Right ventricle myocardium superior (tissue), 1 donor: ENCODE results near the gene GABRB1. TPM values are rescaled to one million over a fixed set of nuclear protein-coding genes. Genes with fewer than 3 reads are reported as not detected.
"Not testable (repeated sequence)": the region's sequence is repeated elsewhere in the genome, so short reads cannot be mapped to it uniquely, and the experiment has no call there.

Source experiments
- ATAC-seq: fragments of 200-7000 bp; cut with Tn5 transposase; one replicate; pipeline ENCODE4 v1.9.1; 2020; ENCODE audit warnings: mild to moderate bottlenecking; ENCODE audit not compliant: poor library complexity
- DNase-seq: peaks from one replicate; pipeline ENCODE4 v3.0.0-alpha.2; 2020
- intact Hi-C: fragments of 100-400 bp; cut with DNase I; formaldehyde crosslinking; loops from one replicate; pipeline ENCODE4 v1.11.2; 2022
- total RNA-seq: library from RNA; stranded (reverse); fragmentation: NEBNext Ultra II Directional; extraction: Animal tissue kit (Norgen Biotek cat#: 25700); gene quantifications from one replicate; pipeline ENCODE4 v1.2.1, GENCODE V29; 2021
- donor health status: DM: no; HTN: yes; CAD: no; lungs with severe emphysema.

GABRB1 gene
- total RNA-seq, 1 donor from 2014 or later: 1.1 TPM

GRCh38 chr4:47334652-47335051, 303.3 kb downstream of the GABRB1 start:
- ATAC-seq (no peak), DNase-seq (no peak)
- intact Hi-C loops: no loop called here

- intact Hi-C loops: no loop called here
- no peak for DNase-seq
- no peak for ATAC-seq
Measured at GRCh38 chr4:47337893-47338292, 306.5 kb downstream of the GABRB1 start.

DNA sequence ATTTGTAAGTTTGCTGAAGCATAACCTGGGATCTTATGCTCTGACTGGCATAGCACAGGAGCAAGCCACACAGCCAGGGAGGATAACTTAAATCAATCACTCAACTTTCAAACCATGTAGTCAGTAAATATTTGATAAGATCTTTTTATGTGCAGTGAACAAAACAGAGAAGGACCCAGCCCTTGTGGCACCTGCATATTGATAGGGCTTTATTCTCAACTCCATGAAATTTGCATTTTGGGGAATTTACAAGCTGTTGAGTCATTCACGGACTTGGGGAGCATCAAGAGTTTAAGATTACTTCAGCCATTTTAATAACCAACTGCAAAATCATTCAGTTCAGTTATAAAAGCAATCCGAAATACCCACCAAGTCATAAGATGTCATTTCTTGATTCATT, 309.5 kb downstream of the GABRB1 start:
- intact Hi-C loops: no loop called here
- ATAC-seq (no peak), DNase-seq (no peak)

DNA sequence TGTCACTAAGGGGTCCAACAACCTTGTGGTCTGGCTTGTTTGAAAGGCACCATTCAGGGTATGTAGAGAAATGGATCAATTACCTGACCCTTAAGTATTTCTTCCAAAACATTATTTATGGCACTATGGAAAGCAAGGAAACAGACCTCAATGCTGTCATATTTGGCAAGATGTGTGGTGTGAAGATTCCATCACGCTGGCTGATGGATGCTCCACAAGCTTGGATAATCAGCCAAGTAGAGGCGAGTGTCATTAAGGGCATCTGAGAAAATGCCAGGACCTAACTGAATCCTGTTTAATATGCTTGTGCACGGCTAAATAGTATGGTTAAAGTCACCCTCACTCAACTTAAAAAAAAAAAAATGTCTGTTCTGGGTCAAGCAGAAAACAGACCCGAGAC, 311.4 kb downstream of the GABRB1 start:
- intact Hi-C loops: no loop called here
- DNase-seq (no peak), ATAC-seq (no peak)

DNA sequence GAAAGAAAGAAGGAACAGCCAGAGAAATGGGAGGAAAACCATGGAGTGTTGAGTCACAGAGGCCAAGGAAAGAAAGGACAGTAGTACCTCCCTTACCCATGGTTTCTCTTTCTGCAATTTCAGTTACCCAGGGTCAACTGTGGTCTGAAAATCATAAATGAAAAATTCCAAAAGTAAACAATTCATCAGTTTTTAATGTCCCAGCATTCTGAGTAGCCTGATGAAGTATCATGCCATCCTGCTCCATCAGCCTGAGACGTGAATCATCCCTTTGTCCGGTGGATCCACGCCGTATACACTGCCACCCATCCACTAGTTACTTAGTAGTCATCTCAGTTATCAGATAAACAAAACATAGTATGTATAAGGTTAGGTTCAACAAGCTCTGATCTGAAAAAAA, 318.0 kb downstream of the GABRB1 start:
- intact Hi-C loops: no loop called here
- DNase-seq: no peak
- ATAC-seq: no peak

- intact Hi-C loops: no loop called here
- no peak for DNase-seq
- ATAC-seq: no peak
Measured at GRCh38 chr4:47355568-47355967, 324.2 kb downstream of the GABRB1 start.

- ATAC-seq (no peak), DNase-seq (no peak)
- intact Hi-C loops: no loop called here
Measured at GRCh38 chr4:47359891-47360290, 328.5 kb downstream of the GABRB1 start.

DNA sequence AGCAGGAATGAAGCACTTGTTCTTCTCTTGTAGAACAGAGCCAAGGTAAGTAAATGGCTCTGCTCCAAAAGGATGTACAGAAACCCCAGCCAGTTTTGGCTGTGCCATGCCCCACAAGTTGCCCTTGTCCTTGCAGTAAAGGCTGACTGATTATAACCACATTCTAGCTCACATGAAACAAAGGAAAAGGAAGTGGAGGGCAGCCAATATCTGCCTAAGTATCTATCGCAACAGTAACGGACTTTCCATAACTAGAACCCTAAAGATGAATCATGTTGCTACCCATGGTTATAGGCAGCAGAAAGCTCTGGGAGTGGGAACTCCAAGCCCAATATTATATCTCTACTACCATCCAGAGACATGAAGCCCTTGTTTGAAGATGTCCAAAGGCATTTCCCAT, 336.4 kb downstream of the GABRB1 start:
- intact Hi-C loops: no loop called here
- no peak for DNase-seq
- no peak for ATAC-seq

DNA sequence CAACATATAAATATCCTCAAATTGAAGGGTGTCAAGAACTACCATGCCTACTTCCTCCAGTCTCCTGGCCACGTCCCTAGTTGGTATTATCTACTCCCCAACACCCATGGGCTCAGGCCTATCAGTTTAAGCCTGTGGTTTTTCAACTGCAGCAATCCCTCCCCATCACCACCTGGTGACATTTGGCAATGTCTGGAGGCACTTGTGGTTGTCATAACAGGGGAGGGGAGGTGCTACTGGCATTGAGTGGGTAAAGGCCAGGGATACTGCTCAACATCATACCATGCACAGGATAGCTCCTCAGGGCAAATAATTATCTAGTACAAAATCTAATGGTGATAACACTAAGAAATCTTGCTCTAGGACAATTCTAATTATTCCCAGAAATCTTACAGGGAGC, 336.8 kb downstream of the GABRB1 start:
- ATAC-seq (no peak), DNase-seq (no peak)
- intact Hi-C loops: no loop called here

DNA sequence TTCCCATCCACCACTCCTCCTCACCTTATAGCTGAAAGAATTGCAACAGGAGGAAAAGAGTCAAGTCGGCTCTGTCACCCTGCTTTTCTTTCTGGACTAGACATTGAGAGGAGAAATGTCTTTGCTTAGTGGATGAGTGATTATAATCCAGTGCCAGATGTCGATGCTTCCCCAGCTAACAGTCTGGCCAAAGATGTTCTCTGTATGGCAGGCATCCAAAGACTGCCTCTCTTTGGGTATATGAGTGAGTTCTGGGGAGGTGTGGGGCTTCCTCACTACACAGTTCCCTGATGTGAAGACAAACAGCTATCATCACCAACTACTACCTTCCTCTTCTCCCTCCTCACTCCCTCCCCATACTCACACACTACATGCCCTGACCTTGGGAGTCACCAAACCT, 341.2 kb downstream of the GABRB1 start:
- intact Hi-C loops: no loop called here
- ATAC-seq: no peak
- DNase-seq: no peak

DNA sequence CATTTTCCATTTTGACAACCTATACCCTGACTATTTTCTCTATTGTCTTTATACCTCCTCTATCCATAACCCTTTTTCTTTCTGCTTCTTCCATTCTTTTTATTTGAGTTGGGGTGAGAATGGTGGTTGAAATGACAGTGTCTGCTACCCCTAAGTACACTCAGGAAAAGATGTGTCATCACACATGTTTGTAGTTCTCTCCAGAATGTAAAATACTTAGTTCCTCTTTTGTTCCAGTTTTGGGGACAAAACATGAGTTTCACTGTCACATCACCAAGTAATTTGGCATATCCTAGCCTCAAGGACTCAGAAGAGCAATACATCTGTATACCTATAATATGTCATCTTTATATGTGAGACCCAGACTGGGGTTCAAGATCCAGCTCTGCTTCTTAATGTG, 341.8 kb downstream of the GABRB1 start:
- DNase-seq: no peak
- intact Hi-C loops: no loop called here
- ATAC-seq: no peak

DNA sequence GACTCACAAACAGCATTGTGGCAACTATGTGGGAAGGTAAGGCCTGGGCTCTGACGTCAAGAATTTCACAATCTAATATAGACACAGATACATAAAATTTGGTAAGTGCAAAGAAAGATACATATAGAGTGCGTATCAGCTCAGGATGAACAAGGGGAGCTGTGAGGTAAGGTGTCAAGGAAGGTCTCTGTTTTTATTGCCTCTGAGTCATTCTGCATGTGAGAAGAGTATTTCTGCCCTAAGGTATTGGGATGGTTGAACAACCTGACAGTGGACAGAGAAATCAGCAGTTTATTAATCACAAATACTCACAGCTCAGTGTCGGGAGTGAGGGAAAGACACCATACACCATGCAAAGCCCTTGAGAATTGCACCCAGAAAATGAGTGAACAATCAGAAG, 342.3 kb downstream of the GABRB1 start:
- ATAC-seq (no peak), DNase-seq (no peak)
- intact Hi-C loops: no loop called here

DNA sequence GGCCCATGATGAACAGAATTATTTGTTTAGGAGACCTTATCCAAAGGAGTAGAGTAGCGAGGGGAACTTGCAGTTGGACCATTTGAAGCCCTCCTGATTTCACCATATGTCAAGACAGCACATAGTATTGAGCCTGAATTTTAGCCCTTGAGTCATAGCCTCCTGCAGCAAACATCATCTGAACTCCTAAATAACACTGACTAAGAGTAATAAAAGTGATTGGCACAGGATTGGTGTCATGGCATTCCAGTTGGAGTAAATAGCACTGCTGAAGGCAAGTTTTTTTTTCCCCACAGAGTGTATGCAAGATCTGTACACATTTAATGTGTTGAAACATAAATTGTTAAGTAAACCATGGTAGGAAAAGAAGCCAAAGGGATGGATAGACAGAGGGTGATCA, 343.1 kb downstream of the GABRB1 start:
- ATAC-seq (no peak), DNase-seq (no peak)
- intact Hi-C loops: no loop called here

DNA sequence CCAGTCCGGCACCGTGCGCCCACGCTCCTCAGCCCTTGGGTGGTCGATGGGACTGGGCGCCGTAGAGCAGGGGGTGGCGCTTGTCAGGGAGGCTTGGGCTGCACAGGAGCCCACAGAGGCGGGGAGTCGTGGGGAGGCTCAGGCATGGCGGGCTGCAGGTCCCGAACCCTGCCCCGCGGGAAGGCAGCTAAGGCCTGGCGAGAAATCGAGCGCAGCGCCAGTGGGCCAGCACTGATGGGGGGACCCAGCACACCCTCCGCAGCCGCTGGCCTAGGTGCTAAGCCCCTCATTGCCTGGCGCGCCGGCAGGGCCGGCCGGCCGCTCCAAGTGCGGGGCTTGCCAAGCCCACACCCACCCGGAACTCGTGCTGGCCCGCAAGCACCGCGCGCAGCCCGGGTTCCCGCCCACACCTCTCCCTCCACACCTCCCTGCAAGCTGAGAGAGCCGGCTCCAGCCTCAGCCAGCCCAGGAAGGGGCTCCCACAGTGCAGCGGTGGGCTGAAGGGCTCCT, 346.7 kb downstream of the GABRB1 start:
- ATAC-seq, DNase-seq, intact Hi-C loops: not testable (repeated sequence)

DNA sequence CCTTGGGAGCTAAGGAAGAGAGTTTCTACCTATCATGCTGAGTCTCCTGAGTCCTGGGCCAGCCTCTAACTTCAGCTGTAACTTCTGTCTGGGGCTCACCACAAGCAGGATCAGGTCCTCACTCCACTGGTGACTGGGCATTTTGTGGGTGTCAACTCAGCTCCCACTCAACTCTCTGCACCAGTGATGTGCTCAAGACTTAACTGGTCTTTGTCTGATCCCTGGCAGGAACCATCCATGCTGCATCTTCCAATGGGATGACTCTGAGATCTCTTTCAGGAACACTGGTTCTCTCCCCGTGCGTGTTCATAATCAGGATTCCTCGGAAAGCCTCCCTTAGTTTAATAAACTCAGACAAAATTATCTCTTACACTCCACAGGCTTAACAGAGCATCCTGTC, 349.8 kb downstream of the GABRB1 start:
- ATAC-seq: no peak
- intact Hi-C loops: no loop called here
- DNase-seq: no peak

DNA sequence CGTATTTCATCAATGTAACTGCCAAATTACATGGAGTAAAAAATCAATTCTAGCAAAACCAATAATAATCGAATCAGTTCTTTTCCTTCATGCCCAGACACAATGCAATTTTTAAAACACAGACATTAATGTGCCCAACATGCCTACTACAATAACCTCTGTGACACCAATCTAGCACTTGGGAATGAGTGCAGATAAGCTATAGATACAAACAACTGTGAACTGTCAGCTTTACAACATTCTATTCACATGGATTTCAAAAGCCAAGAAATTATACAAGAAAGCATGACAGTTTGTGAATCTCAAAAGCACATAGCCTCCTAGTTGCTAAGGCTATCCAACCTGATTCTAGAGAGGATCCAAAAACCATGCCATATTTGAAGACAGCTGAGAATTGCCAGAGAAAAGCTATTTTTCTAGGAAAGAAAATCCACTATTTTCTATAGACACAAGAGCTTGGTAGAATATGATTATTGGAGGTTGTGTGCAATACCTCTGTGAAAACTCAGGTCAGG, 351.5 kb downstream of the GABRB1 start:
- intact Hi-C loops: no loop called here
- ATAC-seq: no peak
- DNase-seq: no peak

DNA sequence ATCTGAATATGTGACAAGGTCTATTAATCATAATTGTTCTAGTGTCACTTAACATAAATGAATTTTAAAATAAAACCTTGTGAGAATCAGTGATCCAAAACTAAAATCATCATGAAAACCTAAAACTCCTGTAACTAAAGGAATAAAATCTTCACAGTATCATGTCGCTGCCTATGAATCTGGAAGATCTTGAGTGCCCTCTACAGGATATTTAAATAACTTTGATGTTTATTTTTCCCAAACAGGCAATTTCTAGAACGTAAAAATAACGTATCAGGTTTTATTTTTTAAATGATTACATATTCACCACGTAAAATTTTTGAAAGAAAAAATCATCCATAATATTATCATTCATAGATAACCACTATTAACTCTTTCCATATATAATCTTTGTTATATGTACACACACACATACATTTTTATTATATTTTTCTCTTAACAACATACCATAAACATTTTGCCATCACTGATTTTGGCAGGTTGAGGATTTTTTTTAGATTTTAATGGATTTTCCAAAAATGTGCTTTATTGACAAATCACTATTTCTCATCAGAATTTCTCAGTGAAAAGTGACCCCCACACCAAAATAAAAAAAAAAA, 352.6 kb downstream of the GABRB1 start:
- DNase-seq: no peak
- intact Hi-C loops: no loop called here
- no peak for ATAC-seq

DNA sequence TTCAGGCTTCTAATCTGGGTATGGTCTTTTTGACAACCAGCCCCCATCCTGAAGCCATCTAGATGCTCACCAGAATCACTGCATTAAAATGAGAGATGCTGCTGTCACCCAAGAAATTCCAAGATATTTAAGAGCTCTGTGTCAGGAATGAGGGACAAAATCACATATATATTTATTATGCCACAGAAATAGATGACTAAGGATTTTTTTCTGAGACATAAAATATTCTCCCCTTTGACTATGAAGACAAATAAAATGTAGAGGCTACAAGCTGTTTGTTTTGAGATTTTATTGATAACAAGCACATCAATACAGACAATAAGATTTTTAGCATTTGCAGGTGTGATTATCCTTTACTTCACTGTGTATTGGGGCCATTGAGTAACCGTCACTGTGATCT, 354.8 kb downstream of the GABRB1 start:
- ATAC-seq (no peak), DNase-seq (no peak)
- intact Hi-C loops: no loop called here

- intact Hi-C loops: no loop called here
- no peak for ATAC-seq
- DNase-seq: no peak
Measured at GRCh38 chr4:47386561-47387235, 355.3 kb downstream of the GABRB1 start.

GRCh38 chr4:47390428-47391125, 359.2 kb downstream of the GABRB1 start:
- peak; percentile 40 for DNase-seq
- intact Hi-C loops: no loop called here

More at GRCh38 chr4:47390428-47391125, 359.2 kb downstream of the GABRB1 start:
- no peak for ATAC-seq
